GM12801 (cell line): ENCODE data around the gene PLCB1.

Experiments
- TF ChIP-seq, protein P1 (sequence below): IDR thresholded peaks from one replicate; pipeline ENCODE4 v1.5.1; 2011; ENCODE audit warnings: control low read depth; ENCODE audit not compliant: insufficient read length; ENCODE audit errors: extremely low read depth

The PLCB1 gene

DNA sequence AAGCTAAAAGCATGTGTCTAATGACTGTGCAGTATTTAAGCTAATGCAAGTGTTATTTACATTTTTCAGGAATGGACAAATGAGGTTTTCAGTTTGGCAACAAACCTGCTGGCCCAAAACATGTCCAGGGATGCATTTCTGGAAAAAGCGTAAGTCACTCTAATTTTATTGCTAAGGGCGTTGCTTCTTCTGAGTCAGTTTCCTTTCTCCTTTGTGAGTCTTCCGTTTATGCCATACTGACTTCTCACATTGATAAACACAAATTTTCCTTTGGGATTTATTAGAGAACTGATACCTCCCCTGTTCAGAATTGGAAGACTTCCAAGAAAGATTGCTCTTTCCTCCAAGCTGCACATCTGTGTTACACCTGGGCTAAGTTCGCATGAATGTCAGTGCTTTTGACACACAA, 514.0 kb downstream of the PLCB1 start:
- TF ChIP-seq, protein P1, sequence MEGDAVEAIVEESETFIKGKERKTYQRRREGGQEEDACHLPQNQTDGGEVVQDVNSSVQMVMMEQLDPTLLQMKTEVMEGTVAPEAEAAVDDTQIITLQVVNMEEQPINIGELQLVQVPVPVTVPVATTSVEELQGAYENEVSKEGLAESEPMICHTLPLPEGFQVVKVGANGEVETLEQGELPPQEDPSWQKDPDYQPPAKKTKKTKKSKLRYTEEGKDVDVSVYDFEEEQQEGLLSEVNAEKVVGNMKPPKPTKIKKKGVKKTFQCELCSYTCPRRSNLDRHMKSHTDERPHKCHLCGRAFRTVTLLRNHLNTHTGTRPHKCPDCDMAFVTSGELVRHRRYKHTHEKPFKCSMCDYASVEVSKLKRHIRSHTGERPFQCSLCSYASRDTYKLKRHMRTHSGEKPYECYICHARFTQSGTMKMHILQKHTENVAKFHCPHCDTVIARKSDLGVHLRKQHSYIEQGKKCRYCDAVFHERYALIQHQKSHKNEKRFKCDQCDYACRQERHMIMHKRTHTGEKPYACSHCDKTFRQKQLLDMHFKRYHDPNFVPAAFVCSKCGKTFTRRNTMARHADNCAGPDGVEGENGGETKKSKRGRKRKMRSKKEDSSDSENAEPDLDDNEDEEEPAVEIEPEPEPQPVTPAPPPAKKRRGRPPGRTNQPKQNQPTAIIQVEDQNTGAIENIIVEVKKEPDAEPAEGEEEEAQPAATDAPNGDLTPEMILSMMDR, result no peak

DNA sequence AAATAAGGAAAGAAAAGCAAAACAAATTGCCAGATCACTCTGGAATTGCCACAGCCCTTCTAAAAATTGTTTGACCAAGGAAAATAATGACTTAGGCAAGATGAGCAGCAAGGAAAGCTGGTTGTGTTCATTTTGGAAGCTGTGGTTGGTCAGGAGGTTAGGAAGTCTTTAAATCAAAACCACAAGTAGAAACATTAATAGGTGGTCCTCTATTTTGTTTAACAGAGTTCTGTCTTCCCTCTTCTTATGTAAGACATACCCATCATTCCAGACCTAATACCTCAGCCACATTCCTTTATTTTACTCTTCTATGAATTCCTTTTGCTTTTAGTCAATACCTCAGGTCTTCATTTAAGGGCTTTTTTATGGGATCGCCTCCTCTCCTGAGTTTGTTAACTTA, 514.6 kb downstream of the PLCB1 start:
- TF ChIP-seq, protein P1, result no peak

DNA sequence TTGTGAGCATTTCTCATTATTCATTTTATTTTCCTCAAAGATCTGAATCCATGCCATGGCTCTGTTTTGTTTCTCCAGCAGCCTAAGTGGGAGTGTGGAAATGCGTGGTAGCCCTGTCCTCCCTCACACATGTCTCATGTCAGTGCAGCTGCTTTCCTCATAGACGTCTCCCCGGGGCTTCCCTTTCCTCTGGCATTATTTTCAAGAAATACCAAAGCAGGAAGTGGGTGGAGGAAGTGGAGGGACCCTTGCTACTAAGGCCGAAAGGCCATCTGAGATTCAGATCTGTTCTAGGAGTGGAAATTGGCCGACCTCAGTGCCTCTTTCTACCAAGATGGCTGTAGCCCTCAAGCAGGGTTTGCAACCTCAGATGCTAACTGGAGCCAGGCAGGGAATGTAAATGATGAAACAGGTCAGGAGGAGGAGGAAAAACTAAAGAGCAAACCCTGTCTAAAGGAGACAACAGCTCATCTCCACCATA, 515.9 kb downstream of the PLCB1 start:
- TF ChIP-seq, protein P1, result no peak

DNA sequence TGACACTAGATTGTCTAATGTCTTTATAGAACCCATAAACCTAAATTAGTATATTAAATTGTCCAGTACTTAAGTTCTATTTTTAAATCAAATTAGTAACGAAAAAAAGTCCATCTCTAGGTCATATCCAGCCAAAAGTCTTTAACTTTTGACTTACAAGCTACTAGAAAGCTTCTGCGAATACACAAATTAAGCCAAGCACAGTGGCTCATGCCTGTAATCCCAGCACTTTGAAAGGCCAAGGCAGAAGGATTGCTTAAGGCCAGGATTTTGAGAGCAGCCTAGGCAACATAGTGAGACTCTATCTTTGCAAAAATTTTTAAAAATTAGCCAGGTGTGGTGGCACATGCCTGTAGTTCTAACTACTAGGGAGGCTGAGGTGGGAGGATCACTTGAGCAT, 516.4 kb downstream of the PLCB1 start:
- TF ChIP-seq, protein P1, result no peak

DNA sequence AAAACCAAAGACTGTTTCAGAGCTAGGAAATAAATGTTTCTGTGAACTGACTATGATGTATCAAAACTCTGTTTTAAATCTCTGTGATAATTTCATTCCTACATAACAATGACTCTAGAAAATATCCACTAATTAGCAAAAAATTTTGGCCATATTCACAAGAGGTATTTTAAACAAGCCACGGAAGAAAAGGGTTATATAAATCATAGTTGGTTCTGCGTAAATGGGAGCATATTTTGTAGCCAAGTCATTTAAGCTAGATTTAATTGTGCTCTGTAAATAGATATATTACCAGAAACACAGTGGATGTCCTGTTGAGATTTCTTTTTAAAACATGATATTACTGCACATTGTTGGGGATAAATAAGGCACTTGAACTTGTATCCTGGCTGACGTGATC, 520.3 kb downstream of the PLCB1 start:
- TF ChIP-seq, protein P1, result no peak

DNA sequence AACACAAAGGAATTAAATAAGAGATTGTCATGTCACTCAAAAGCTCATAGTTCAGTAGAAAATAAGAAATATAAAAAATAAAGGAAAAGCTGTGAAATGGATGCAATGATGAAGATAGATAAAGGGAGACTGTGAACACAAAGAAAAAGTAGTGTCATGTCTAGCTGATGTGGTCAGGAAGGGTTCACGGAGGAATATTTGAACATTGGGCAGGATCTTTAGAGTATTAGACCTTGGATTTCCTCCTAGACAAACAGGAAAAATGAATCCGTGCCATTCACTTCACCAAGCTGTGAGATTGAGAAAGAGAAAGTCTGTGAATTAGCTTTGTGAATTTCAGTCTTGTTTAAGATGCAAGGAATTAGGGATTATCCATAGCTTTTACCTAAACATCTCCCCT, 522.4 kb downstream of the PLCB1 start:
- TF ChIP-seq, protein P1, result no peak

DNA sequence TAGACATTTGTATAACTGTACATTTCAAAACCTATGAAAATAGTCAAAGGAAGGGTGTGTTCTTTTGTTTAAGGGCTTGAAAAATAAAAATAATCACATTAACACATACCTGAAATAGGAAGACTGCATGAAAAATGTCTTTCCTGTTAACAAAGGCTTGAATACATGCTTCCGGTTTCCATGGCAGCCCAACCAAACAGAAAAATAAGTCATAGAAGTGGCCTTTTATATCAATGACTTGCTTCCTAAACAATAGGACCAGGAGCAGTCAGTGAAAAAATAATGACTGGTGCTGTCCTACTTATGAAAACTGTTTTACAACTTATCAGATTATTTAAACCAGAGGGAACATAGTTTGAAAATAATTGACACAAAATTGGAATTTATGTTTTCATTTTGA, 524.3 kb downstream of the PLCB1 start:
- TF ChIP-seq, protein P1, result no peak

DNA sequence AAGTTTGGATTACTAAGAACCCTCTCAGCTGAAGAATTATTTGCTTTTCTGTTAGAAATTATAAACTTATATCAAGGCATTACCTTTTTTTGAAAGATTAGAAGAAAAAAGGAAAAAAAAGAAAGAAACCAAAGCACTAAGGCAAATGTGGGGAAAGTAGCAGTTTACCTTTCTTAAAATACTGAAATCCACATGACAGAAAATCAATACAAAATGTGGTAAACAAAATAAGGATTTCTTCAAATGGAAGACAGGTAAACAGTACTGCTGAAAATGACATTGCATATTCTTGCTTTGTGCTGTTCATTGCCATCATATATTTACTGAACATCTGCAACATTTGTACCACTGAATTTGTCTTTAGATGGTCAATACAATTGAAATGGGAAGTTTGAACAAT, 525.6 kb downstream of the PLCB1 start:
- TF ChIP-seq, protein P1, result no peak
